DLD1 (cell line): ENCODE data around the gene PACSIN3.

Source experiments
- in situ Hi-C: cut with HindIII; loops from 2 replicates; pipeline ENCODE4 v1.10.0; 2017; ENCODE audit warnings: low sequenced_read_pairs

Gene PACSIN3

DNA sequence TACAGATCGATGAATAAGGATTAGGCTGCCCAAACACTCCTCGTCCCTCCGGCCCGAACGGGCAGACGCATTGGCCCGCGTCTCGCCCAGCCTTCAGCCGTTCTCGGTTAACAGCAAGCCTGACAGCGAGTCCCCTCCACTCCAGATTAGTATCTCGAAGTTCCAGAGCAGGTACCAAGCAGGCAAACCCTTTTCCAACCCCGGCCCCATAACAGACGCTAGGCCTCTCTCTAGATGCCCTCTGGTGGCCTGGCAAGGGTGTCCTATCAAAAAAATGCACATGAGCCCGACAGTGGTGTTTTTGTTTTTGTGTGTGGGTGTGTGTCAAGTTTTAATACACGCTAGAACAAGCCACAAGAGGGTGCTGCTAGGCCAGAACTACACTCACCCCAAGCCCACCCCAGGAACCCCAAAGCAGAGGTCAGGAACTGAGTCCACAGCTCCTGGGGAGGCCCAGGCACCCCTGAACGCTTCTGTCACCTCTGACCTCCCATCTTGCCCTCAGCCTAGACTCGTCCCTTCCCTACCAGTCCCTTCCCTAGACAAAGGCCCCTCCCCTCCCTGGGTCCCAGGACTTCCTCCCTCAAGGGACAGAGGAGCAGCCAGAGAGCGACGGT, 8.9 kb downstream of the PACSIN3 start:
- in situ Hi-C loops = no loop called here

DNA sequence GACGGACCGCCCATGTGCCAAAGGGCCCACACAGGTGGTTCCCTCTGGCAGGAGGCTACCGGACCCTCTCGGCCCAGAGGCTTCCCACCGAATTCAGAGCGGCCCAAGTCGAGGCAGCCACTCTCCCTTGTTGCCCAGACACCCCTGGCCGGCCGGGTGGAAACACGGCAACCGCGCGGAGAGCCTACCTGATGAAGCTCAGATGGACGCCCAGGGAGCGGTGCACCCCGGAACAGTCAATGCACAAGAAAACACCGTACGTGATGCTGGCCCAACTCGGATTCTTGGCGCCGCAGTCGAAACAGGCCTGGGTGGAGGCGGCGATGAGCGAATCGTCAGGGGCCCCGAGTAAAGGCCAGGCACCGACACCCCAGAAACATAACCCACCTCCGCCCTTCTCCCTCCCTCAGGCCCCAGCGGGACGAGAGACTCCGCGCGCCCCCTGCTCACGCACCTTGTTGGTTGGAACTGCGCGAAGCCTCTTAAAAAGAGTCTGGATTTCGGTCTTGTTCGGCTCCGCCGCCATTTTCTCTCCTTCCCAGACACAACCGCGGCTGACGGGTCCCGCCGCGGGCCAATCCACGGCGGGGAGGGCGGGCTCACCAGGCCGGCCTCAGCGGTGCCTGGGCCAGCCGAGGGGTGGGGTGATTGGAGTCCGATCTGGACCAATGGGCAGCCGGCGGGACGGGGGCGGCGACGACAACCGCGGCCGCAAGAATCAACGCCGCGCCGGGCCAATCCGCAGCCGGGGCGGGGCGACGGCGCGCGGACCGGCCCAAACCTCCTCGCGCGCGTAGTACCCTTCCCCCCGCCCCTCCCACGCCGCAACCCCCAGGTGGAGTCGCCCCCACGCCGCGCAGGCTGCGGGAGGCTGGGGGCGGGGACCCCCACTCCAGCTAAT, 9.7 kb downstream of the PACSIN3 start, which contains the start of gene ARFGAP2:
Gene ARFGAP2, minus strand, starts transcription at position 552 of the 901 bp plus-strand sequence. Its CDS starts 26 bp downstream, at position 526.
- in situ Hi-C loops = no loop called here

DNA sequence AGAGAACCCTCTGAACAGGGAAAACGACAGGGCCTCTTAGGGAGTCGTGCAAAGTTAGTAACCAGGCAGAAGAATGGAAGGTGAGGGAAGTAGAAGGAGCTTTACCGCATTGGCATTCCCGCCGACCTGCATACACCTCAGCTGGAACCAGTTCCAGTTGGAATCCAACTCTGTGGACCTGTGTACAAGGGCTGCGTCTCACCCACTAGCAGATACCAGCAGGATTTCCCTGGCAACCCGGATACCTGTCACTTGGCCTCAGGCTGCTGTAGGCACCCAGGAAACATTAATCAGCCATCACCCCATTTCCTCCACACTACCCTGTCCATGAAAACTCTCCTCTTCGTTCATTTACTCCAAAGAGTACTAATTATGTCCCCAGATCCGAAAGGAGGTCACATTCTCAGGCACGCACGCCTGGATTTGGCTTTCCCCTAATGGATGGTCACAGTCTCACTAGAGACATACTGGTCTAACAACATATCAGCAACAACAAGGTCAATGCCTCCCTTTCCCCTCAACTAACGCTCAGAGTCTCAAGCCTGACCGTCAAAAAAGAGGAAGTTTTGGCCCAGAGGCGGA, 10.4 kb downstream of the PACSIN3 start:
- in situ Hi-C loops = no loop called here

DNA sequence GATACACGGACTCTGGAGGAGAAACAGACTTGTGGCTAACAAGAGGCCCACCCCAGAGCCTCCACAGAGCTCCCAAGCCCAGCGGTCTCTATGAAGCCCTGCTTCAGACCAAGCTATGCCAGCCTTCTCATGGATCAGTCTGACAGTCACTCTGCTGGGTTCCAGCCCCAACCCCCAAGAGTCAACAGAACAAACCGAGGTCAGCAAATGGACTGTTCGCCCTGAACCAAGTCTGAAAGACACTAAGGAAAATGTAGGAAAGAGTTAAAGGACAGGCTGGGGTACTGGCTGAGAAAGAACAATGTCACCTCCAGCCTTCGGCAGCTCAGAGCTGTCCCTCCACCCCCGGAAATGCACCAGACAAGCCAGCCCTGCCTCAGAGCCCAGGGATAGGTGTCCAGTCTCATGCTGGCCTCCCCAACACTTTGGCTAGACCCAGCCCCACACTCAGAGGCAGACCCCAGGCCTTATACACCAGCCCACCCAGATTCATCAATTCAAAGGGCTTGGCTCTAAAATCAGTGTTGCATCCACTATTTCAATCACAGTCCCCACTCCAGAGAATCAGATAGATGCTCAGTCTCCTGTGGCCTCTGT, 13.4 kb downstream of the PACSIN3 start:
- in situ Hi-C loops = no loop called here

DNA sequence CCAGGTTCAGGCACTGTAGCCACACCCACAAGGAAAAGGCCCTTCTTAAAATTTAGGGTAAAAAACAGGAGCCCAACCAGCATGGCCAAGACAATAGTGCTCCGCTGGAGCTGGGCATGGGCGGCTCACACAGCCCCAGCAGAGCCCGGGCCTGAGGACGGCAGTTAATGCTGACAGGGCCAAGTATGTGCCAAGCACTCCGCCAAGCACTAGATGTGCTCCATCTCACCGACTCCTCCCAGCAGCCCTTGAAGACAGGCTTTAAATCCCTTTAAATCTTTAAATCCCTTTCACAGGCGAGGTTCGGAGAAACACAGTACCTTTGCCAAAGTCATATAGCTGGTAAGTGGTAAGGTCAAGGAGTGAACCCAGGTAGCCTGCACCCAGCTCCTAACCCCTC, 14.4 kb downstream of the PACSIN3 start:
- in situ Hi-C loops = no loop called here

DNA sequence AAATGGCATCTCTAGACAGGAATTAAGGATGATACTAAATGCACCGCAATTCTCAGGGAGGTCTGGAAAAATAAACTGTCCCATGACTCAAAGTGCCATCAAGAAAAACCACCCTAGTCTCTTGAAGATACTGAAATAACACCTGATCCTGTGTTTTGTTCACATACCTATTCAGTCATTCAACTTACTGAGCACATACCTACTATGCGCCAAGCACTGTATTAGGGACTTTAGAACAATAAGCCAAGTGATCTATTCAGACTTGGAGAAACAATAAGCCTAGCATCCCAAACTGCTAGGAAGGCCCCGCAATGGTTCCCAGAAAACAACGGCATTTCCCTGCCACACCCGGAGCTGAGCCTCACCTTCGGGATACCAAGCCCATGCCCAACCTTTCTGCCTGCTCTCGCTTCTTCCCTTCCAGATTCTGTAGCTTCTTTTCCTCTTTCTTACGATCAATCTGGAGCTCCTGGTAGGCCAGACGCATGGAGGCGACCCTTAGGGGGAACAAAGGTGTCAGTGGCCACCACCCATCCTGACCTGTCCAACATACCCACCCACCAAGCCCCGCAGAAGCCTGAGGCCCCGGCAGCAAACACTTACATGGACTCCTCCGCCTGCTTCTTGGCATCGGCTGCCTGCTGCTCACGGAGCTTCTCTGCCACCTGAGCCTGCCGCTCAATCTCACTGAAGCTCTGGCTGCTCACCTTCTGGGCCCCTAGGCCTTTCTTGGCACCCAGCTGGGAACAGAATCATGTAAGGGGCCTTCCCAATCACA, 15.0 kb downstream of the PACSIN3 start:
- in situ Hi-C loops = no loop called here

DNA sequence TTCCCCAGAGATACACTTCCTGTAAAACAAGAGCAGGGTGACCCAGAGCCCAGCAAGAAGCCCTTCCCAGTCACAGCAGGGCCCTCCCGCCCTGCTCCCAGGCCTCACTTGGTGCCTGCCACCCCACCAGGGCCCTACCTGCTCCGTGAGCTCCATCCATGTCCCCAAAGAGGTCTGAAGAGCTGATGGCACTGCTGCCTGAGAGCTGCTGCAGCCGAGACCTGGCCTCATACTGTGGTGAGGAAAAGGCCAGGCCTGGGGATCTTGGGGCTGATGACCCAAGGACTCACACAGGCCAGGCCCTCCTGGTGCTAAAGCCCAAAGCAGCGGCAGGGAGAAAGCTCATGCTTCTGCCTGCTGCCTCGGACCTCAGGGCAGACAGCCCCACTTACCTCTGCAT, 19.9 kb downstream of the PACSIN3 start:
- in situ Hi-C loops = no loop called here

DNA sequence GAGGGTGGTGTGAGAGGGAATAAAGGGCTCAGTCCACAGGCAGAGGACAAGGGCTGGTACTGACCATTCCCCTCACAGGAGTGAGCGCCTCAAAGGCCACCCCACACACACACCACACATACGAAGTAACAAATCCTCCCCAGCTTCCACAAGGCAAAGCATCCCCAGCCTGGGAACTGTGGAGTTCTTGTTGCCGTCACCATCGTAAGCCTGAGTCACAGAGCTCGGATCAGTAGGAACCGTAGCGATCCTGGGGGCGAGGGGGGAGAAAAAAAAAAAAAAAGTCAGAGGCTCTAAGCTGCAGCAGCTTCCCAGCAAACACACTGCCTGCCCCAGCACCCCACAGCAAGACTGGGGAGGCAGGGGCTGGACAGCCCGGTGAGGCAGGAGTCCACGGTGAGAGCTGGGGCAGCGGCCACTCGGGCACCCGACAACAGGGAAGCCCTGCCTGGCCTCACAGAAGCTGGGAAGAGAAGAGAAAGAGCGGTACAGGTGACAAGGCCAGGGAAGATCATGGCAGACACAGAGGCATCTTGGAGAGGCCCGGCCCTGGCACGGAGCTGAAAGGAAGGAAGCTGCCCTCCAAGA, 20.9 kb downstream of the PACSIN3 start:
- in situ Hi-C loops = no loop called here

DNA sequence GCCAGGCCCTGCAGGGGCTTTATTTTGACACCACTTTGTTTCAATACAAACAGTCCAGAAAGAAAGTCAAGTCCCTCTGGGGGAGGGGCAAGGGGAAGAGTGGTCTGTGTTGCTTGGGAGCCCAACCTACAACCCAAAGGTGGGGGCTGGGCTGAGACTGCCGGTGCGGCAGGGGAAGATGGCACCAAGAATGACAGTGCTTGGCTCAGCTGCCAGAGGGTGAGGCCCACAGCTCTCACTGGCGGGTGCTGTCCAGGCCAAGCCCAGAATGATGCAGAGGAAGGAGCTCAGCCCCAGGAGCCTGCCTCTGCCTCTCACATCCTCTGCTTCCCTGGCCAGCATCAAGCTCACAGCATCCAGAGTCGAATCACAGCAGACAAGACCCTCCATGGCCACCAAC, 21.9 kb downstream of the PACSIN3 start:
- in situ Hi-C loops = no loop called here

DNA sequence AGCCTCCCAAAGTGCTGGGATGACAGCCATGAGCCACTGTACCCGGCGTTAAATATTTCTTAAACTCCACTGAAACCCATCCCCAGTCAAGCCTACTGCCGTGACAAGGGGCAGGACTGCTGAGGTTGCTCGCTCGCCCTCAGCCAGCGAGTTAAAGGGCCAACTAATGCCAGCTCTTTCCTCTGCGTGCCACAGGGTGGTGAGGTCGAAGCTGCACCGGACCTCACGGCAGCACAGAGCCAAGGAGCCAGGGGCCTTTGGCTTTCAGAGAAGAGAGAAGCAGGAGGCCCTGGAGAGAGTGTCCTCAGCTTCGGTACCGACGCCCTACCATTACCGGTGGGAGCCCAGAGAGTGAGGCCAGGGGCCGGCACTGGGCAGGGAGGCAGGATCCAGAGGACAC, 22.3 kb downstream of the PACSIN3 start:
- in situ Hi-C loops = no loop called here

DNA sequence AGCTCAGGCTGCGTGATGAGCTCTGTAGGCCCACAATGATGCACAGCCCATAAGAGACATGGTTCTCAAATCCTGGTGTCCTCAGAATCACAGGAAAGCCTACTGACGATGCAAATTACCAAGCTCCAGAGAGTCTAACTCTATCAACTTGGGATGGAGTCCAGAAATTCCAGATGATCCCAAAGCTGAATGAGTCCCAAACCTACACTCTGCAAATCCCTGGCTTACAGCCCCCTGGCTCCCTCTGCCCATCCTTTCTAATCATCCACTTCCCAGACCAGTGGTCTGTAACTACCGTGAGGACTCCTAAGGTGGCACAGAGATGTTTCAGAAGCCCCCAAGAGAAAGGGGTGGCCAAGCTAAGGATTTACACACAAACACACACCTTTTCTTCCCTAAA, 23.0 kb downstream of the PACSIN3 start:
- in situ Hi-C loops = no loop called here

DNA sequence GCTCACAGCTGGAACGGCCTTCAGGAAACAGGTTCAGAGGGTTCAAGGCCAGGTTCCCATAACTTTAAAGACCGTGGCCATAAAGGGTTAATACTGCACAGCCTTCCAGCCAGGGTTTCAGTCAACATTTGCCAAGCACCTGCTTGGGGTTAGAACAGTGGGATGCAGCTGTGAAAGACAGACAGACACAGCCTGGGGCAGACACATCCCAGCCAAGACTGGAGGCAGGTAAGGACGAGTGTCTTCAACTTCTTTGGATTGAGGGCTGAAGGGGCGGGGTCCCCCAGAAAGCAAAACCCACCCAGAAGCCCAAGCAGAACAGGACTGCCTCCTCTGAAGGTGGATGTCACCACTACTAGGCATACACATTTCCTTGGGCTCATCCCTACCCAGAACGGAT, 23.8 kb downstream of the PACSIN3 start:
- in situ Hi-C loops = no loop called here

DNA sequence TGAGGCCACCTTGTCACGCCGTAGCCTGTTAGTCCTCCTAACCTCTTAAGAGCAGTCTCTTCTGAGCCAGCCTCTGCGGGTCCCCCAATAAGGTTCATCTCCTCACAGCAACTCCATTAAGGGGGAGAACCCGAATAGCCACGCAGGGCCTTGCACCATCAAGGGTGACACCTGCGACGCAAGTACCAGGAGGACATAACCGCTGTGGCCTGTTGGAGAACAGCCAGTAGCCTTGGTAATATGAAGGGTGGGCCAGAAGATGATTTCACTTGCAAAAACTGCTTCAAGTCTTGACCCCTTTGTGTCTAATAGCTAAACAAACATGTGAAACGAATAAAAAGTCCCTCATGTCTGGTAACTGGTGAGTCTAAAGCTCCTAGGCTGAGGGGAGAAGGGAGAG, 24.3 kb downstream of the PACSIN3 start:
- in situ Hi-C loops = no loop called here

DNA sequence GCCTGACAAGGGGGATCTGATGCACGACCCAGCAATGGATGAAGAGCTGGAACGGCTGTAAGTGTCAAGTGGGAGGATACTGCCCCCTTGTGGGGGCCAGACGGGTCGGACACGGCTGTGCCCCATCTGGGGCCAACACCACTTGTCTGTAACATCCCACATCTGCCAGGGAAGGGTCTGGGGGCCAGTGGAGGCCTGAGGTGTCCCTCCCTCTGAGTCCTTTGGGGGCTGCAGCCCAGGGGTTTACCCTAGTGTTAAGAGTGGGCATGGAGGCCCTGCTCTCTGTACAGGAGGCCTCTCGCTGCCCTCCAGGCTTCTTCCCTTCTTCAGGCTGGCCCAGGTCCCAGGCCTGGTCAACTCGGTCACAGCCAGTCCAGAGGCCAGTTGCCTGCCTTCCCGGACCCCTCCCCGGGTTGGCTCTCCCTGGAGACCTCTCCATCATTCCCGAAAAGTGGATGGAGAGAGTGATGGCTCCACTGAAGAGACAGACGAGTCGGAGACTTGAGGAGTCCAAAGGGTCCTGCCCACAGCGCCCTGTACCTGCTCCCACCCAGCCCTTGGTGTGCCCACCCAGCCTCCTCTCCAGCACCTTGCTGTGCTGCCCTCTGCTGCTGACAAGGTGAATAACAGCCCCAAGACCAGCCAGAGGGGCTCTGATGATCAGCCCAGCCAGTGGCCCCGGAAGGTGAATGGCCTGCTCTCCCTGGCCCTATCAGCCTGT, 24.9 kb downstream of the PACSIN3 start:
- in situ Hi-C loops = no loop called here

DNA sequence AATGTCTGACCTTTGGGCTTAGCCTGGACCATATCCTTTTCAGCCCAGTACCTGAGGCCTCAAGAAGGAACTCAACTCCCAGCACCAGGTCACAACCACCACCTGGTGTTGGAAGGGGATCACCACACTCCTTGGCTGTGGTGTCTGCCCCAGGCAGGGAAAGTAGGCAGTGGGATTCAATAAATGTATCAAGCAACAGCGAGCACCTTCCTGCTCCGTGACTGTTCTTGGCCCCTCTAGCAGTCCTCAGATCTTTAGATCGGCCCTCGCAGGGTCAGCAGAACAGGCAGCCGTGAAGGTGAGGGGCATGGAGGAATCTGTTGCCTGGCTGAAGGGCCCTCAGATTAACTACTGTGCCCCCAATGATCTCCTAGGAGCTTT, 25.5 kb downstream of the PACSIN3 start:
- in situ Hi-C loops = no loop called here

DNA sequence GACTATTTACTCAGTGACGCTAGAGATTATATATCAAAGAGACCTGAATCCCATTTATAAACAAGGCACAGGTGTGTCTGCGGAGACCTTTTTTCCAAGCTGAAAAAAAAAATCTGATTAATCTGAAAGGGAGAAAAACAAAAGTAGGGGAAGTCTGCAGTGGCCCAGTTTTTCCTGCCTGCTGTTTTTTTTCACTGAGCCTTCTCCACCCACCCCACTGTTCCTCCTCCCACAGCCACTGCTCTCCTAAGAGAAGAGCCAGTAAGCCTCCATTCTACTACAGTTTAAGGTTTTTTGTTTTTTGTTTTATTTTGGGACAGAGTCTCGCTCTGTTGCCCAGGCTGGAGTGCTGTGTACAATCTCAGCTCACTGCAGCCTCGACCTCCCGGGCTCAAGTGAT, 28.0 kb downstream of the PACSIN3 start:
- in situ Hi-C loops = no loop called here

DNA sequence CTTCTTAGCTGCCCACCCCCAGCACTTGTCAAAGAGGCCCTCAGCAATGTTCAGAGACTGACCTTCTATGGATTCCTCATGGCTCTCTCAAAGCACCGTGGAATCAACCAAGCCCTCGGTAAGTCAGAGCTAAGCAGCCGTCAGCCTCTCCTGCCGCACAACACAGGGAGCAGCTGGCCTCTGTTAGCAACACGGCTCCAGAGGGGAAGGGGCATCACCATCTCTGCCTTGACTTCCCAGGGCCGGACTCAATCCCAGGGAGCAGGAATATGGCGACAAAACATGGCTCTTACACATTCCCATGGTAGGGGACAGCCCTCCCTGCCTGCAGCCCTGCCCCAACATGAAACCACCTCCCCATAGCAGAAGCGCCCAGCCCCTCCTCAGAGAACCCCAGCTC, 28.4 kb downstream of the PACSIN3 start:
- in situ Hi-C loops = no loop called here

DNA sequence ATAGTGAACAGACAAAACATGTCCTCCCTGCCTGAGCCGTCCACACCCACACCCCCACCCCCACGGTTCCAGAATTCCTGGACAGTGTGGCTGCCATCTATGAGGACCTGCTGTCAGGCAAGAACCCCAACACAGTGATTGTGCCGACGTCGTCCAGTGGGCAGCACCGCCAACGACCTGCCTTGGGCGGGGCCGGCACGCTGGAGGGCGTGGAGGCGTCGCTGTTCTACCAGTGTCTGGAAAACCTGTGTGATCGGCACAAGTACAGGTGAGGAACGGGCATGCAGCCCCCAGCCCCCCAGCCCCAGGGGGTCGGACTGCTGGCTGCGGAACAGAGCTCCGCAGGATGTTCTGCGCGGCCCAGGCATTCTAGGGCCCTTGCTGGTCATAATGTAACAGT, 29.3 kb downstream of the PACSIN3 start:
- in situ Hi-C loops = no loop called here

DNA sequence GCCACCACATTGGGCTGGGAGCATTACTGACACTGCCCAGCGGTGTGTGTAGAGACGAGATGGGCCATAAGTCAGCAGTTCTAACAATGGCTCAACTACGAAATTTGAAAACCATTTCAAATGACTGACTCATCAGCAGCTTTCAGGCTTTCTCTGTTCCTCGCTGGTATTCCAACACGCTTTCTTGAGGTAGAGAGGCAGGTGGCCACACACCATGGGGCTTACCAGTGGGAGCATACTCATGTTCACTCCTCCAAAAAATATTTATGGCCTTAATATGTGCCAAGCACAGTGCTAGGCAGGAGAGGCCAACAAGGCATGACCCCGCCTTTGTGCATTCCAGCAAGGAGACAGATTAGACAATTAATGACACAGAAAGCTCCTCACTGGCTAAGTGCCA, 29.9 kb downstream of the PACSIN3 start:
- in situ Hi-C loops = no loop called here

DNA sequence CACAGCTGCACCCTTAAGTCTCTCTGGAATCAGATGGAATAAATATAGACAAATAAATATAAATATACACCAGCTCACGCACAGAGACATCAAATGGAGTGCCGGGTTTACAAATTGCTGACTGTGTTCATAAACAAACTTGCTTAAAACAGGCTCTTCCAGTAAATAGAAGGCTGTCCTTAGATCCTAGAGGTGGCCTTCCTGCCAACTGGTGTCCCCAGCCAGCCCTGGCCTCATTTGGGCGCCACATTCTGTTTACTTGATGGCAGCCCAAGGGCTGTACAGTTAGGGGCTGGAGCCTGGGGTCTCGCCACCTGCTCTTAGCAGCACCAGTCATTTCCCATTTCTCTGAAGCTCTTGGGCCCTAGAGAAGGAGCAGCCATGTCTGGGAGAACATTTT, 30.4 kb downstream of the PACSIN3 start:
- in situ Hi-C loops = no loop called here
